Breast epithelium (tissue), 3 donors: ENCODE measurements around the gene MYBPH.

Source experiments
- POLR2A ChIP-seq: fragments of 450-650 bp; IDR thresholded peaks from one replicate; pipeline ENCODE4 v1.6.1; 2016; ENCODE audit warnings: antibody characterized with exemption, mild to moderate bottlenecking, moderate library complexity
- POLR2AphosphoS5 ChIP-seq, 3 donors: sonication (generic); formaldehyde crosslinking; IDR thresholded peaks; one replicate each; pipeline ENCODE4 v1.6.1; 2017; ENCODE audit warnings: antibody characterized with exemption in 3 of 3
- TF ChIP-seq, protein P1 (sequence below), 3 donors: fragments of 450-650 bp; IDR thresholded peaks; one replicate each; pipeline ENCODE4 v1.5.1; 2016 to 2017; ENCODE audit warnings: antibody characterized with exemption in 3 of 3, mild to moderate bottlenecking in 3 of 3, moderate library complexity in 3 of 3

DNA sequence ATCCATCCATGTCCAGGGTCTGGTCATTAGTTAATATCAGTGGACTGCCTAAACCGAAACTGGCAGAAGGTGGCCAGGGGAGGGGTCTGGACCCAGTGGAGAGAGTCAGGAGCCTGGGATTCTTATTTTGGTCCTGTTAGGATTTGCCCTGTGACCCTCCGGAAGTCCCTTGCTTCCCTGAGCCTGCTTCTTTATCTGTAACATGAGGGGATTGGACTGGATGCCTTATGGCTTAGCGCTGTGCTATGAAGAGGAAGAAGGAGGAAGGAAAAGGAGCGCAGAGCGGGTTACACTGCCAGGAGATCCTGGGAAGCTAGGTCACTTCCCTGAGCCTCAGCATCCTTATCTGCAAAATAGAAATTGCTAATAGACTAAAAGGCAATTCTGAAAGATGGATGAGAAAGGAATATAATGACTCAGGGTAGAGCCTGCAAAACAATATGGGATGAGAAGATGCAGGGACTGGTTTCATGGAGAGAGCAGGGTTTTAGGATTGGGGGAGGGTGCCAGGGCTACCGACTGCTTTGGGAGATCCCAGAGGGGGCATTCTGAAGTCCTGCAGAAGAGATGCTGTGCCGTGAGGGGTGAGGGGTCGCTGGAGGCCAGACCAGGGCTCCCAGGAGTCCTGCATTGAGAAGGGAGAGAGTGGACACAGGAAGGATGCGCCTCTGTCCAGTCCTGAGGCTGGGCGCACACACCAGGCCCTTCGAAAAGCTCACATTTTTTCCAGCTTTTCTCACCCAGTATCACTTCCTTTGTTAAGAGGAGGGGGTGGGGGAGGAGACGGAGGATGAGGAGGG lies 48.6 kb downstream of the MYBPH start:
- no peak for TF ChIP-seq POLR2AphosphoS5 (IDR thresholded peaks at IDR 0.05)
- TF ChIP-seq, protein P1, sequence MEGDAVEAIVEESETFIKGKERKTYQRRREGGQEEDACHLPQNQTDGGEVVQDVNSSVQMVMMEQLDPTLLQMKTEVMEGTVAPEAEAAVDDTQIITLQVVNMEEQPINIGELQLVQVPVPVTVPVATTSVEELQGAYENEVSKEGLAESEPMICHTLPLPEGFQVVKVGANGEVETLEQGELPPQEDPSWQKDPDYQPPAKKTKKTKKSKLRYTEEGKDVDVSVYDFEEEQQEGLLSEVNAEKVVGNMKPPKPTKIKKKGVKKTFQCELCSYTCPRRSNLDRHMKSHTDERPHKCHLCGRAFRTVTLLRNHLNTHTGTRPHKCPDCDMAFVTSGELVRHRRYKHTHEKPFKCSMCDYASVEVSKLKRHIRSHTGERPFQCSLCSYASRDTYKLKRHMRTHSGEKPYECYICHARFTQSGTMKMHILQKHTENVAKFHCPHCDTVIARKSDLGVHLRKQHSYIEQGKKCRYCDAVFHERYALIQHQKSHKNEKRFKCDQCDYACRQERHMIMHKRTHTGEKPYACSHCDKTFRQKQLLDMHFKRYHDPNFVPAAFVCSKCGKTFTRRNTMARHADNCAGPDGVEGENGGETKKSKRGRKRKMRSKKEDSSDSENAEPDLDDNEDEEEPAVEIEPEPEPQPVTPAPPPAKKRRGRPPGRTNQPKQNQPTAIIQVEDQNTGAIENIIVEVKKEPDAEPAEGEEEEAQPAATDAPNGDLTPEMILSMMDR (IDR thresholded peaks at IDR 0.05): no peak
- no peak for TF ChIP-seq POLR2A
